WTC11 (cell line): ENCODE measurements around the gene EXTL1. TPM values are rescaled to one million over a fixed set of nuclear protein-coding genes. Genes with fewer than 3 reads are reported as not detected.

ENCODE experiments used
- ARID4B ChIP-seq: sonication (generic); formaldehyde crosslinking; IDR thresholded peaks from 2 replicates; pipeline ENCODE4 v1.8.0; 2023; ENCODE audit warnings: missing genetic modification reagents, mild to moderate bottlenecking, borderline replicate concordance
- ATF2 ChIP-seq: sonication (generic); formaldehyde crosslinking; IDR thresholded peaks from 2 replicates; pipeline ENCODE4 v1.8.1; 2022; ENCODE audit warnings: low read depth, missing genetic modification reagents, borderline replicate concordance
- ATF6 ChIP-seq: sonication (generic); formaldehyde crosslinking; IDR thresholded peaks from 2 replicates; pipeline ENCODE4 v1.8.1; 2023; ENCODE audit warnings: mild to moderate bottlenecking, missing genetic modification reagents
- ERG ChIP-seq: fragments of 250-450 bp; sonication (Bioruptor Pico); IDR thresholded peaks from 2 replicates; pipeline ENCODE4 v1.8.0; 2021; ENCODE audit warnings: mild to moderate bottlenecking
- ETV6 ChIP-seq: sonication (generic); formaldehyde crosslinking; IDR thresholded peaks from 2 replicates; pipeline ENCODE4 v1.8.1; 2022; ENCODE audit warnings: mild to moderate bottlenecking, missing genetic modification reagents
- FOXP1 ChIP-seq: sonication (generic); formaldehyde crosslinking; IDR thresholded peaks from 2 replicates; pipeline ENCODE4 v1.8.0; 2022; ENCODE audit warnings: missing genetic modification reagents, mild to moderate bottlenecking, moderate library complexity, borderline replicate concordance
- GABPB1 ChIP-seq: sonication (generic); formaldehyde crosslinking; IDR thresholded peaks from 2 replicates; pipeline ENCODE4 v1.8.1; 2023; ENCODE audit warnings: mild to moderate bottlenecking, missing genetic modification reagents
- IRF1 ChIP-seq: sonication (generic); formaldehyde crosslinking; IDR thresholded peaks from 2 replicates; pipeline ENCODE4 v1.8.0; 2023; ENCODE audit warnings: missing genetic modification reagents
- JAZF1 ChIP-seq: fragments of 250-450 bp; sonication (Bioruptor Pico); IDR thresholded peaks from 2 replicates; pipeline ENCODE4 v1.9.0; 2021; ENCODE audit warnings: moderate library complexity, mild to moderate bottlenecking, inconsistent platforms
- NFE2L1 ChIP-seq: sonication (generic); formaldehyde crosslinking; IDR thresholded peaks from 2 replicates; pipeline ENCODE4 v1.8.1; 2023; ENCODE audit warnings: missing genetic modification reagents
- PRRX2 ChIP-seq: fragments of 250-450 bp; sonication (Bioruptor Pico); IDR thresholded peaks from 2 replicates; pipeline ENCODE4 v1.8.0; 2021; ENCODE audit warnings: mild to moderate bottlenecking
- TP53 ChIP-seq: sonication (generic); formaldehyde crosslinking; IDR thresholded peaks from 2 replicates; pipeline ENCODE4 v1.8.1; 2023; ENCODE audit warnings: mild to moderate bottlenecking, missing genetic modification reagents
- USF1 ChIP-seq: sonication (generic); formaldehyde crosslinking; IDR thresholded peaks from 2 replicates; pipeline ENCODE4 v1.8.0; 2022; ENCODE audit warnings: mild to moderate bottlenecking, missing genetic modification reagents
- ZBTB21 ChIP-seq: sonication (generic); formaldehyde crosslinking; IDR thresholded peaks from 2 replicates; pipeline ENCODE4 v1.8.1; 2023; ENCODE audit warnings: mild to moderate bottlenecking, missing genetic modification reagents, borderline replicate concordance
- ZNF138 ChIP-seq: sonication (generic); formaldehyde crosslinking; conservative IDR thresholded peaks from 2 replicates; pipeline ENCODE4 v1.8.1; 2022; ENCODE audit warnings: mild to moderate bottlenecking, moderate library complexity, missing genetic modification reagents
- ZNF281 ChIP-seq: sonication (generic); formaldehyde crosslinking; IDR thresholded peaks from 2 replicates; pipeline ENCODE4 v1.8.0; 2023; ENCODE audit warnings: mild to moderate bottlenecking, missing genetic modification reagents
- ZNF425 ChIP-seq: fragments of 250-450 bp; sonication (Bioruptor Pico); conservative IDR thresholded peaks from 2 replicates; pipeline ENCODE4 v1.9.0; 2021; ENCODE audit warnings: mild to moderate bottlenecking
- ZNF532 ChIP-seq: fragments of 250-450 bp; sonication (Bioruptor Pico); IDR thresholded peaks from 2 replicates; pipeline ENCODE4 v1.9.0; 2021; ENCODE audit warnings: mild to moderate bottlenecking, borderline replicate concordance
- total RNA-seq: library from RNA; stranded (reverse); gene quantifications from 3 replicates; pipeline ENCODE4 v1.2.3, GENCODE V29; 2021

The EXTL1 gene
- total RNA-seq, 1 experiment from 2014 or later: 2.1 TPM

- TF ChIP-seq IRF1: no peak
- no peak for TF ChIP-seq ZNF532 (CRISPR knock-in tag)
- TF ChIP-seq PRRX2 (CRISPR knock-in tag): no peak
- TF ChIP-seq ZBTB21 (CRISPR knock-in tag): no peak
- TF ChIP-seq JAZF1 (CRISPR knock-in tag): no peak
- no peak for TF ChIP-seq USF1 (CRISPR knock-in tag)
- no peak for TF ChIP-seq ARID4B (CRISPR knock-in tag)
- TF ChIP-seq GABPB1 (CRISPR knock-in tag): no peak
- no peak for TF ChIP-seq ATF6 (CRISPR knock-in tag)
- no peak for TF ChIP-seq ZNF425 (CRISPR knock-in tag)
- TF ChIP-seq ZNF281 (CRISPR knock-in tag): no peak
- no peak for TF ChIP-seq TP53 (CRISPR knock-in tag)
- no peak for TF ChIP-seq ERG (CRISPR knock-in tag)
- no peak for TF ChIP-seq NFE2L1
- TF ChIP-seq ETV6 (CRISPR knock-in tag): peak; percentile 37; the same call in 1 of the 2 replicates
- no peak for TF ChIP-seq ATF2 (CRISPR knock-in tag)
- TF ChIP-seq ZNF138 (CRISPR knock-in tag): no peak
- peak; percentile 66; the same call in 1 of the 2 replicates for TF ChIP-seq FOXP1 (CRISPR knock-in tag)
Measured at GRCh38 chr1:26045722-26046245, 24.2 kb downstream of the EXTL1 start, which contains the start of gene SLC30A2 (continued).
